Brain microvascular endothelial cell (primary cell): Measurements from ENCODE around the gene KIFAP3.

ENCODE experiments used
- DNase-seq: peaks from one replicate; pipeline ENCODE4 v3.0.0-alpha.2; 2020
- H3K27ac ChIP-seq: fragments of 250-450 bp; sonication (Bioruptor Pico); 2 replicates; pipeline ENCODE4 v1.5.1; 2020; ENCODE audit warnings: mild to moderate bottlenecking, moderate library complexity
- H3K27me3 ChIP-seq: fragments of 250-450 bp; sonication (Bioruptor Pico); replicated peaks from 2 replicates; pipeline ENCODE4 v1.5.1; 2020; ENCODE audit warnings: mild to moderate bottlenecking
- H3K36me3 ChIP-seq: fragments of 250-450 bp; sonication (Bioruptor Pico); replicated peaks from 2 replicates; pipeline ENCODE4 v1.5.1; 2020; ENCODE audit warnings: mild to moderate bottlenecking
- H3K4me3 ChIP-seq: 2 replicates; pipeline ENCODE4 v1.5.1; 2011; ENCODE audit warnings: low read depth, mild to moderate bottlenecking, control low read depth, low read length, moderate library complexity
- CTCF ChIP-seq: IDR thresholded peaks from 2 replicates; pipeline ENCODE4 v1.5.1; 2011; ENCODE audit warnings: low read depth, mild to moderate bottlenecking, moderate library complexity, low read length, control low read depth, inconsistent platforms; ENCODE audit errors: missing control alignments
- in situ Hi-C: cut with HindIII; loops from 2 replicates; pipeline ENCODE4 v1.10.0; 2017; ENCODE audit warnings: low sequenced_read_pairs, low pct_ligation_motif_present

The KIFAP3 gene

GRCh38 chr1:170049176-170049800 is 25.2 kb downstream of the KIFAP3 start:
- no peak for TF ChIP-seq CTCF
- no peak for DNase-seq
- in situ Hi-C loops = no loop called here
- Histone ChIP-seq H3K27me3 (no peaks in the 10 kb centered on the region), H3K27ac (no peak overlapping the region), H3K36me3 (no peaks in the 10 kb centered on the region), H3K4me3 (no peak overlapping the region)

GRCh38 chr1:170048515-170048914 is 26.0 kb downstream of the KIFAP3 start:
- in situ Hi-C loops = no loop called here
- no peak for TF ChIP-seq CTCF

GRCh38 chr1:170044187-170044586 is 30.3 kb downstream of the KIFAP3 start:
- TF ChIP-seq CTCF = no peak
- no peak for DNase-seq
- Histone ChIP-seq H3K4me3 (no peak overlapping the region), H3K27ac (no peak overlapping the region), H3K27me3 (no peaks in the 10 kb centered on the region), H3K36me3 (no peaks in the 10 kb centered on the region)
- in situ Hi-C loops = no loop called here

More at GRCh38 chr1:170048515-170048914, 26.0 kb downstream of the KIFAP3 start:
- no peak overlapping the region for H3K27ac ChIP-seq
- H3K36me3 ChIP-seq = no peaks in the 10 kb centered on the region
- no peak overlapping the region for H3K4me3 ChIP-seq
- H3K27me3 ChIP-seq = no peaks in the 10 kb centered on the region
- no peak for DNase-seq

- TF ChIP-seq CTCF = no peak
- in situ Hi-C loops = no loop called here
- no peaks in the 10 kb centered on the region for H3K36me3 ChIP-seq
- H3K27ac ChIP-seq = no peak overlapping the region
- H3K4me3 ChIP-seq = no peak overlapping the region
- H3K27me3 ChIP-seq = no peaks in the 10 kb centered on the region
- no peak for DNase-seq
Observed at GRCh38 chr1:170041423-170042192, 32.9 kb downstream of the KIFAP3 start.

- H3K27me3 ChIP-seq = no peaks in the 10 kb centered on the region
- DNase-seq = peak; percentile 29
- no peaks in the 10 kb centered on the region for H3K36me3 ChIP-seq
- in situ Hi-C loops = no loop called here
- no peak for TF ChIP-seq CTCF
- H3K27ac ChIP-seq = no peak overlapping the region
- H3K4me3 ChIP-seq = no peak overlapping the region
Observed at GRCh38 chr1:170032531-170033280, 41.8 kb downstream of the KIFAP3 start.
